Measurements from ENCODE around the gene TULP4.

GRCh38 chr6:158290659-158291058, 21.6 kb upstream of the TULP4 start:
- TF ChIP-seq CTCF (IDR thresholded peaks at IDR 0.05): no peak
- no peak for TF ChIP-seq POLR2A (IDR thresholded peaks at IDR 0.05)

All from thyroid gland (tissue), 4 donors.